PFSK-1 (cell line): Measurements from ENCODE around the gene RCVRN.

Experiments used
- FOXP2 ChIP-seq: optimal IDR thresholded peaks from 2 replicates; pipeline ENCODE3; 2011; ENCODE audit warnings: borderline replicate concordance, control low read depth, inconsistent platforms; ENCODE audit not compliant: insufficient read depth; ENCODE audit errors: extremely low read length, extremely low read depth
- POLR2AphosphoS5 ChIP-seq: IDR thresholded peaks from 2 replicates; pipeline ENCODE4 v1.6.1; 2012; ENCODE audit warnings: low read depth, mild to moderate bottlenecking, control low read depth, low read length, moderate library complexity
- REST ChIP-seq, 2 experiments: IDR thresholded peaks; 2 replicates each; pipeline versions ENCODE4 v1.6.1 to v1.8.0; 2011 to 2012; ENCODE audit warnings: low read depth in 2 of 2, low read length in 2 of 2, control low read depth in 1 of 2, inconsistent platforms in 1 of 2, mild to moderate bottlenecking in 1 of 2, moderate library complexity in 1 of 2; ENCODE audit not compliant: insufficient read depth in 1 of 2

DNA sequence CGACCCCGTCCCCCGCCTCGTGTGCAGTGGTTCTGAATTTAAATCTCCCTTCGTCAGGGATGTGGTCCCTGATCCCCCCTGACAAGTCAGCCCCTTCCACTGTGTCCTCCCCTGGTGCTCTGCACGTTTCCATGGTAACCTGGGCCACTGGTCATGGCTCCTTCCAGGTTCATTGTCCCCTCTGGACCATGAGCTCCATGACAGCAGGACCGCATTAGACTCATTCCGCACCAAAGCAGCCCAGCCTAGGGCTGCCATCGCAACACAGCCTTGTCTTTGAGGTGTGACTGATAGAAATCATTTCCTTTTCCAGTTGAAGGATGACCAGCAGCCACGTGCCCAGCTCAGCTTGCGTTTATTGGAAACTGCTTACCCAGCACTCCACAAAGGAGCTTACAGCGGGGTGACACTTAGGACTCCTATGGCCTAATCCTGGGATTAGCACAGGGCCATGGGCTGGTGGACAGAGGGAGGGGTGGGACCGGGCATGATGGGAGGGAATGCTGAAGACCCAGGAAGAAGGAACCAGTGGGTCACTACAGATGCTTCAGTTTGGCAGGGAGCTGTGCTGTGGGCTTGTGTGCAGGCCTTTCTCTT lies 7.6 kb downstream of the RCVRN start:
- no peak for TF ChIP-seq REST (IDR thresholded peaks at IDR 0.05; ENCODE audit: insufficient read depth in 1 of 2, low read depth in 2 of 2, low read length in 2 of 2)
- no peak for TF ChIP-seq POLR2AphosphoS5
- no peak for TF ChIP-seq FOXP2
